Mesenchymal stem cell (in vitro differentiated cells and primary cell): ENCODE results near the gene PITHD1.

Experiments used
- DNase-seq: peaks from one replicate; pipeline ENCODE4 v3.0.0-alpha.2; 2013
- H2AFZ ChIP-seq: one replicate; pipeline ENCODE4 v1.6.1; 2013; ENCODE audit warnings: low read depth, mild to moderate bottlenecking, control low read depth, inconsistent platforms, low read length, moderate library complexity
- H2AK5ac ChIP-seq: 2 replicates; pipeline ENCODE4 v1.6.1; 2013; ENCODE audit warnings: low read length, moderate library complexity, mild to moderate bottlenecking, inconsistent platforms; ENCODE audit not compliant: severe bottlenecking
- H2BK120ac ChIP-seq: one replicate; pipeline ENCODE4 v1.6.1; 2013; ENCODE audit warnings: low read depth, mild to moderate bottlenecking, inconsistent platforms, low read length, moderate library complexity
- H2BK12ac ChIP-seq, 2 experiments: one replicate each; pipeline ENCODE4 v1.6.1; 2013; ENCODE audit warnings: inconsistent platforms in 2 of 2, low read length in 2 of 2, mild to moderate bottlenecking in 2 of 2, moderate library complexity in 2 of 2, control low read depth in 1 of 2
- H2BK15ac ChIP-seq: one replicate; pipeline ENCODE4 v1.6.1; 2013; ENCODE audit warnings: mild to moderate bottlenecking, low read depth, inconsistent platforms; ENCODE audit not compliant: poor library complexity, severe bottlenecking
- H2BK5ac ChIP-seq: 2 replicates; pipeline ENCODE4 v1.6.1; 2013; ENCODE audit warnings: low read depth, mild to moderate bottlenecking, low read length, control low read depth, inconsistent platforms; ENCODE audit not compliant: poor library complexity, severe bottlenecking
- H3K14ac ChIP-seq, 2 experiments: one replicate each; pipeline ENCODE4 v1.6.1; 2013; ENCODE audit warnings: inconsistent platforms in 2 of 2, low read length in 2 of 2, control low read depth in 1 of 2, mild to moderate bottlenecking in 1 of 2, moderate library complexity in 1 of 2
- H3K18ac ChIP-seq, 2 experiments: one replicate each; pipeline ENCODE4 v1.6.1; 2013; ENCODE audit warnings: inconsistent platforms in 2 of 2, low read length in 2 of 2, control low read depth in 1 of 2, low read depth in 1 of 2, mild to moderate bottlenecking in 1 of 2
- H3K23ac ChIP-seq, 2 experiments: one replicate each; pipeline ENCODE4 v1.6.1; 2013; ENCODE audit warnings: inconsistent platforms in 2 of 2, low read length in 2 of 2, mild to moderate bottlenecking in 2 of 2, moderate library complexity in 2 of 2, control low read depth in 1 of 2
- H3K27ac ChIP-seq: 2 replicates; pipeline ENCODE4 v1.5.1; 2013; ENCODE audit warnings: mild to moderate bottlenecking, moderate library complexity, low read length, control low read depth, inconsistent platforms; ENCODE audit not compliant: poor library complexity, severe bottlenecking
- H3K27me3 ChIP-seq, 2 experiments: 2 replicates each; pipeline versions ENCODE4 v1.6.1 to v1.7.0; 2013; ENCODE audit warnings: low read length in 2 of 2, mild to moderate bottlenecking in 2 of 2, moderate library complexity in 2 of 2, control low read depth in 1 of 2, inconsistent platforms in 1 of 2; ENCODE audit not compliant: control insufficient read depth in 1 of 2, insufficient read depth in 1 of 2
- H3K36me3 ChIP-seq, 2 experiments: 2 replicates each; pipeline versions ENCODE4 v1.6.1 to v1.7.0; 2013; ENCODE audit warnings: low read length in 2 of 2, control low read depth in 1 of 2, inconsistent platforms in 1 of 2, low read depth in 1 of 2, mild to moderate bottlenecking in 1 of 2; ENCODE audit not compliant: insufficient read depth in 2 of 2, control insufficient read depth in 1 of 2
- H3K4ac ChIP-seq, 2 experiments: one replicate each; pipeline ENCODE4 v1.6.1; 2013; ENCODE audit warnings: inconsistent platforms in 2 of 2, low read length in 2 of 2, mild to moderate bottlenecking in 2 of 2, moderate library complexity in 2 of 2, control low read depth in 1 of 2, low read depth in 1 of 2
- H3K4me1 ChIP-seq: 2 replicates; pipeline ENCODE4 v1.6.1; 2013; ENCODE audit warnings: low read depth, low read length, control low read depth; ENCODE audit not compliant: control insufficient read depth, insufficient read depth
- H3K4me2 ChIP-seq: 2 replicates; pipeline ENCODE4 v1.6.1; 2013; ENCODE audit warnings: low read length, mild to moderate bottlenecking, inconsistent platforms; ENCODE audit not compliant: poor library complexity, severe bottlenecking
- H3K4me3 ChIP-seq, 2 experiments: 2 replicates each; pipeline versions ENCODE4 v1.5.1 to v1.7.0; 2013; ENCODE audit warnings: low read length in 2 of 2, mild to moderate bottlenecking in 2 of 2, control low read depth in 1 of 2, low read depth in 1 of 2; ENCODE audit not compliant: insufficient read depth in 1 of 2
- H3K79me1 ChIP-seq: replicated peaks from 2 replicates; pipeline ENCODE4 v1.6.1; 2013; ENCODE audit warnings: mild to moderate bottlenecking, control low read depth, low read length, inconsistent platforms; ENCODE audit not compliant: poor library complexity, severe bottlenecking
- H3K9ac ChIP-seq: 2 replicates; pipeline ENCODE4 v1.7.0; 2013; ENCODE audit warnings: mild to moderate bottlenecking, low read length, moderate library complexity
- H3K9me3 ChIP-seq: 2 replicates; pipeline ENCODE4 v1.7.0; 2013; ENCODE audit warnings: mild to moderate bottlenecking, low read length; ENCODE audit not compliant: control insufficient read depth
- H4K8ac ChIP-seq: one replicate; pipeline ENCODE4 v1.6.1; 2013; ENCODE audit warnings: inconsistent platforms, mild to moderate bottlenecking, low read length, moderate library complexity
- H4K91ac ChIP-seq: one replicate; pipeline ENCODE4 v1.6.1; 2013; ENCODE audit warnings: mild to moderate bottlenecking, low read length, inconsistent platforms
- WGBS: methylation state at CpG from one replicate; pipeline ENCODE4 v1.1.7; 2013; ENCODE audit warnings: mixed read lengths; 5-methylcytosine and 5-hydroxymethylcytosine counted together

Gene PITHD1

GRCh38 chr1:23759277-23759676 is 18.9 kb upstream of the PITHD1 start:
- Histone ChIP-seq H3K4me2 (no peak overlapping the region), H3K9me3 (no peaks in the 10 kb centered on the region), H3K23ac (no peak overlapping the region), H3K36me3 (peaks cover 68 to 90% of the 10 kb centered on the region in 2 experiments), H2AK5ac (no peak overlapping the region), H3K27ac (no peak overlapping the region), H3K4me3 (no peak overlapping the region), H2AFZ (no peak overlapping the region), H2BK5ac (no peak overlapping the region), H3K79me1 (peaks cover 35% of the 10 kb centered on the region), H3K9ac (no peak overlapping the region), H2BK12ac (no peak overlapping the region), H2BK120ac (no peak overlapping the region), H3K27me3 (no peaks in the 10 kb centered on the region), H4K91ac (no peak overlapping the region), H3K4me1 (peaks cover 11% of the 10 kb centered on the region), H3K18ac (no peak overlapping the region), H4K8ac (no peak overlapping the region), H3K4ac (no peak overlapping the region), H2BK15ac (no peak overlapping the region), H3K14ac (no peak overlapping the region)
- WGBS, result 90% methylated on average over 4 of the region's 4 CpGs
- no peak for DNase-seq

DNA sequence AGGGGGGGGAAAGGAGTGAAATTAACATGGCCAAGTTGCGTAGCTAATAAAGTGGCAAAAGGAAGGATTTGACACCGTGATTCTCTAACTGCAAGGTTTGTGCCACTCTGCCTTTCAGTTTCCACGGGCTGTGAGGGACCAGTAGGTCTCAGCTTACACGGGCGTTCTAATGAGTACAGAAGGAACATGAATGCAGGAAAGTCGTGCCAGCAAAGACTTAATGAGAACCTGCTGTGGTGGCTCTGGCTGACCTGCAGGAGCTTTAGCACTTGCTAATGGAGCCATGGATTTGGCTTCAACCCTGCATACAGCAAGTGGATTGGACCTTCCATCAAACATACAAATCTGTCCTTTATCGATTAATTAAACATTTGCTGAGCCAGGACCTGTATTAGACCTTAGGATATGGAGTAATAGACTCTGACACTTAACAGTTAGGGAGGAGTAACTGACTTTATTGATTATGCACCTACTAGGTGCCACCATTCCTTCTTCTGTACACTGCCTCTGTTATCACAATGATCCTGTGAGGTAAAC is 15.1 kb upstream of the PITHD1 start:
- Histone ChIP-seq H4K8ac (no peak overlapping the region), H2BK12ac (no peak overlapping the region), H3K4me3 (no peak overlapping the region), H2BK15ac (no peak overlapping the region), H3K9me3 (no peaks in the 10 kb centered on the region), H3K23ac (no peak overlapping the region), H3K36me3 (peaks cover 52 to 75% of the 10 kb centered on the region in 2 experiments), H3K79me1 (peaks cover 37% of the 10 kb centered on the region), H3K9ac (no peak overlapping the region), H2AFZ (no peak overlapping the region), H2BK120ac (no peak overlapping the region), H3K4me1 (no peaks in the 10 kb centered on the region), H2AK5ac (no peak overlapping the region), H3K14ac (no peak overlapping the region), H2BK5ac (no peak overlapping the region), H3K4me2 (no peak overlapping the region), H3K18ac (no peak overlapping the region), H3K27me3 (no peaks in the 10 kb centered on the region), H3K4ac (no peak overlapping the region), H3K27ac (no peak overlapping the region), H4K91ac (no peak overlapping the region)
- DNase-seq, result no peak
- 93% methylated on average over 6 of the region's 7 CpGs for WGBS

DNA sequence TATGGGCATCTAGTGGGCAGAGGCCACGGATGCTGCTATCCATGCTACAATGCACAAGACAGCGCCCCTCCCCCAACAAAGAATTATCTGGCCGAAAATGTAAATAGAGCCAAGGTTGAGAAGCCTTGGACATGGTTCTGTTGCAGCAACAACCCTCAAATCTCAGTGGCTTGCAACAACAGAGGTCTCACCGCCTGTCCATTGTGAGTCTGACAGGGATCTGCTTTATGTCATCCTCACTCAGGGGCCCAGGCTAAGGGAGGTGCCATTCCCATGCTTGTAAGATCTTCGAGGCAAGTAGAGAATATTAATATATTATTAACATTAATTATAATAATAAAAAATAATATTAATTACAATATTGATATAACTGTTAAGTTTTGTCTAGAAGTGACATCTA is 9.5 kb upstream of the PITHD1 start:
- Histone ChIP-seq H3K18ac (no peak overlapping the region), H2AK5ac (no peak overlapping the region), H2BK12ac (no peak overlapping the region), H3K9ac (no peak overlapping the region), H3K14ac (no peak overlapping the region), H3K79me1 (peaks cover 17% of the 10 kb centered on the region), H3K27me3 (no peaks in the 10 kb centered on the region), H3K4me2 (no peak overlapping the region), H2AFZ (no peak overlapping the region), H3K23ac (no peak overlapping the region), H2BK5ac (no peak overlapping the region), H4K8ac (no peak overlapping the region), H2BK15ac (no peak overlapping the region), H3K27ac (no peak overlapping the region), H3K9me3 (no peaks in the 10 kb centered on the region), H3K4me1 (no peaks in the 10 kb centered on the region), H2BK120ac (no peak overlapping the region), H4K91ac (no peak overlapping the region), H3K36me3 (peaks cover 21 to 43% of the 10 kb centered on the region in 2 experiments), H3K4ac (no peak overlapping the region), H3K4me3 (no peak overlapping the region)
- no peak for DNase-seq
- WGBS, result 80% methylated on average over 4 of the region's 5 CpGs

GRCh38 chr1:23772049-23772853 is 6.0 kb upstream of the PITHD1 start:
- Histone ChIP-seq H3K4me1 (peaks cover 1% of the 10 kb centered on the region), H3K36me3 (peaks cover 6 to 31% of the 10 kb centered on the region in 2 experiments)
- WGBS, result 12% methylated on average over 12 of the region's 14 CpGs

More at GRCh38 chr1:23772049-23772853, 6.0 kb upstream of the PITHD1 start:
- no peak overlapping the region for H3K18ac ChIP-seq
- H4K8ac ChIP-seq, result no peak overlapping the region
- H2BK120ac ChIP-seq, result no peak overlapping the region
- H3K9me3 ChIP-seq, result no peaks in the 10 kb centered on the region
- no peak overlapping the region for H3K14ac ChIP-seq
- no peak overlapping the region for H2AFZ ChIP-seq
- no peak overlapping the region for H4K91ac ChIP-seq
- no peak overlapping the region for H3K4me2 ChIP-seq
- peak; percentile 81 for DNase-seq
- H3K27me3 ChIP-seq, result no peaks in the 10 kb centered on the region
- H2AK5ac ChIP-seq, result no peak overlapping the region
- peak overlapping the region; percentile 34 for H3K9ac ChIP-seq
- no peak overlapping the region for H3K23ac ChIP-seq
- no peak overlapping the region for H3K4me3 ChIP-seq
- no peak overlapping the region for H2BK12ac ChIP-seq
- H2BK5ac ChIP-seq, result no peak overlapping the region
- H2BK15ac ChIP-seq, result no peak overlapping the region
- no peak overlapping the region for H3K27ac ChIP-seq
- peaks cover 23% of the 10 kb centered on the region for H3K79me1 ChIP-seq
- no peak overlapping the region for H3K4ac ChIP-seq
